Mesenchymal stem cell (in vitro differentiated cells and primary cell): ENCODE data around the gene GLRB.

Experiments
- DNase-seq: peaks from one replicate; pipeline ENCODE4 v3.0.0-alpha.2; 2013
- H2AFZ ChIP-seq: one replicate; pipeline ENCODE4 v1.6.1; 2013; ENCODE audit warnings: low read depth, mild to moderate bottlenecking, control low read depth, inconsistent platforms, low read length, moderate library complexity
- H2AK5ac ChIP-seq: 2 replicates; pipeline ENCODE4 v1.6.1; 2013; ENCODE audit warnings: low read length, moderate library complexity, mild to moderate bottlenecking, inconsistent platforms; ENCODE audit not compliant: severe bottlenecking
- H2BK120ac ChIP-seq: one replicate; pipeline ENCODE4 v1.6.1; 2013; ENCODE audit warnings: low read depth, mild to moderate bottlenecking, inconsistent platforms, low read length, moderate library complexity
- H2BK12ac ChIP-seq, 2 experiments: one replicate each; pipeline ENCODE4 v1.6.1; 2013; ENCODE audit warnings: inconsistent platforms in 2 of 2, low read length in 2 of 2, mild to moderate bottlenecking in 2 of 2, moderate library complexity in 2 of 2, control low read depth in 1 of 2
- H2BK15ac ChIP-seq: one replicate; pipeline ENCODE4 v1.6.1; 2013; ENCODE audit warnings: mild to moderate bottlenecking, low read depth, inconsistent platforms; ENCODE audit not compliant: poor library complexity, severe bottlenecking
- H2BK5ac ChIP-seq: 2 replicates; pipeline ENCODE4 v1.6.1; 2013; ENCODE audit warnings: low read depth, mild to moderate bottlenecking, low read length, control low read depth, inconsistent platforms; ENCODE audit not compliant: poor library complexity, severe bottlenecking
- H3K14ac ChIP-seq, 2 experiments: one replicate each; pipeline ENCODE4 v1.6.1; 2013; ENCODE audit warnings: inconsistent platforms in 2 of 2, low read length in 2 of 2, control low read depth in 1 of 2, mild to moderate bottlenecking in 1 of 2, moderate library complexity in 1 of 2
- H3K18ac ChIP-seq, 2 experiments: one replicate each; pipeline ENCODE4 v1.6.1; 2013; ENCODE audit warnings: inconsistent platforms in 2 of 2, low read length in 2 of 2, control low read depth in 1 of 2, low read depth in 1 of 2, mild to moderate bottlenecking in 1 of 2
- H3K23ac ChIP-seq, 2 experiments: one replicate each; pipeline ENCODE4 v1.6.1; 2013; ENCODE audit warnings: inconsistent platforms in 2 of 2, low read length in 2 of 2, mild to moderate bottlenecking in 2 of 2, moderate library complexity in 2 of 2, control low read depth in 1 of 2
- H3K27ac ChIP-seq: 2 replicates; pipeline ENCODE4 v1.5.1; 2013; ENCODE audit warnings: mild to moderate bottlenecking, moderate library complexity, low read length, control low read depth, inconsistent platforms; ENCODE audit not compliant: poor library complexity, severe bottlenecking
- H3K27me3 ChIP-seq, 2 experiments: 2 replicates each; pipeline versions ENCODE4 v1.6.1 to v1.7.0; 2013; ENCODE audit warnings: low read length in 2 of 2, mild to moderate bottlenecking in 2 of 2, moderate library complexity in 2 of 2, control low read depth in 1 of 2, inconsistent platforms in 1 of 2; ENCODE audit not compliant: control insufficient read depth in 1 of 2, insufficient read depth in 1 of 2
- H3K36me3 ChIP-seq, 2 experiments: 2 replicates each; pipeline versions ENCODE4 v1.6.1 to v1.7.0; 2013; ENCODE audit warnings: low read length in 2 of 2, control low read depth in 1 of 2, inconsistent platforms in 1 of 2, low read depth in 1 of 2, mild to moderate bottlenecking in 1 of 2; ENCODE audit not compliant: insufficient read depth in 2 of 2, control insufficient read depth in 1 of 2
- H3K4ac ChIP-seq, 2 experiments: one replicate each; pipeline ENCODE4 v1.6.1; 2013; ENCODE audit warnings: inconsistent platforms in 2 of 2, low read length in 2 of 2, mild to moderate bottlenecking in 2 of 2, moderate library complexity in 2 of 2, control low read depth in 1 of 2, low read depth in 1 of 2
- H3K4me1 ChIP-seq: 2 replicates; pipeline ENCODE4 v1.6.1; 2013; ENCODE audit warnings: low read depth, low read length, control low read depth; ENCODE audit not compliant: control insufficient read depth, insufficient read depth
- H3K4me2 ChIP-seq: 2 replicates; pipeline ENCODE4 v1.6.1; 2013; ENCODE audit warnings: low read length, mild to moderate bottlenecking, inconsistent platforms; ENCODE audit not compliant: poor library complexity, severe bottlenecking
- H3K4me3 ChIP-seq, 2 experiments: 2 replicates each; pipeline versions ENCODE4 v1.5.1 to v1.7.0; 2013; ENCODE audit warnings: low read length in 2 of 2, mild to moderate bottlenecking in 2 of 2, control low read depth in 1 of 2, low read depth in 1 of 2; ENCODE audit not compliant: insufficient read depth in 1 of 2
- H3K79me1 ChIP-seq: replicated peaks from 2 replicates; pipeline ENCODE4 v1.6.1; 2013; ENCODE audit warnings: mild to moderate bottlenecking, control low read depth, low read length, inconsistent platforms; ENCODE audit not compliant: poor library complexity, severe bottlenecking
- H3K9ac ChIP-seq: 2 replicates; pipeline ENCODE4 v1.7.0; 2013; ENCODE audit warnings: mild to moderate bottlenecking, low read length, moderate library complexity
- H3K9me3 ChIP-seq: 2 replicates; pipeline ENCODE4 v1.7.0; 2013; ENCODE audit warnings: mild to moderate bottlenecking, low read length; ENCODE audit not compliant: control insufficient read depth
- H4K8ac ChIP-seq: one replicate; pipeline ENCODE4 v1.6.1; 2013; ENCODE audit warnings: inconsistent platforms, mild to moderate bottlenecking, low read length, moderate library complexity
- H4K91ac ChIP-seq: one replicate; pipeline ENCODE4 v1.6.1; 2013; ENCODE audit warnings: mild to moderate bottlenecking, low read length, inconsistent platforms
- WGBS: methylation state at CpG from one replicate; pipeline ENCODE4 v1.1.7; 2013; ENCODE audit warnings: mixed read lengths; 5-methylcytosine and 5-hydroxymethylcytosine counted together

Gene GLRB

GRCh38 chr4:157141976-157142375, 66.0 kb downstream of the GLRB start:
- no peak overlapping the region for H4K91ac ChIP-seq
- no peak overlapping the region for H3K23ac ChIP-seq
- no peak overlapping the region for H3K27ac ChIP-seq
- H3K4me1 ChIP-seq = no peaks in the 10 kb centered on the region
- peaks cover 0 to 3% of the 10 kb centered on the region in 2 experiments for H3K36me3 ChIP-seq
- H2AFZ ChIP-seq = no peak overlapping the region
- H2AK5ac ChIP-seq = no peak overlapping the region
- no peak overlapping the region for H3K4ac ChIP-seq
- H3K4me2 ChIP-seq = no peak overlapping the region
- H2BK12ac ChIP-seq = no peak overlapping the region
- no peak overlapping the region for H2BK120ac ChIP-seq
- no peak overlapping the region for H2BK15ac ChIP-seq
- no peak overlapping the region for H3K9ac ChIP-seq
- no peak overlapping the region for H4K8ac ChIP-seq
- no peak overlapping the region for H3K14ac ChIP-seq
- H3K79me1 ChIP-seq = no peaks in the 10 kb centered on the region
- H3K9me3 ChIP-seq = no peaks in the 10 kb centered on the region
- no peak overlapping the region for H3K4me3 ChIP-seq
- H2BK5ac ChIP-seq = no peak overlapping the region
- no peak overlapping the region for H3K18ac ChIP-seq
- no peak for DNase-seq
- no peaks in the 10 kb centered on the region for H3K27me3 ChIP-seq

DNA sequence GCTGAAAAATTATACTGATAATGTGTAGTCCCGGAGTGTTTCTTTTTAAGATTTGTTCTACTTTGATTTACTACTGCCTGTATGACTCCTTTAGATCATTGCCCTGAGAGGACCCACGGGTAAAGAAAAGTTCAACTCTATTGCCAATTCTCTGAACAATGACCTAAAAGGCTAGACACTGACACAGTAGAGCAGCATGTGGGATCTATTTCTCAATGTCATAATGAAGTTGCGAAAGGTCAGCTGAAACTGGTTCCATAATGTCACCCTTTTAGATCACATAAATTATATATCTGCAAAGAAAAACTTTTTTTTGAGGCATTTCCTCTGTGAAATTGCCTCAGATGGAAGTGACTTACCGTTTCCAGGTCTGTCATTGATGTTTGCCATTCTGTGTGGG, 67.4 kb downstream of the GLRB start:
- no peak overlapping the region for H2AK5ac ChIP-seq
- H3K4me2 ChIP-seq = no peak overlapping the region

GRCh38 chr4:157151711-157152110, 75.8 kb downstream of the GLRB start:
- Histone ChIP-seq H3K36me3 (no peaks in the 10 kb centered on the region), H3K4me2 (no peak overlapping the region), H3K4me1 (no peaks in the 10 kb centered on the region), H3K9ac (no peak overlapping the region), H4K8ac (no peak overlapping the region), H3K27ac (no peak overlapping the region), H3K9me3 (no peaks in the 10 kb centered on the region), H3K4me3 (no peak overlapping the region), H3K79me1 (no peaks in the 10 kb centered on the region), H3K18ac (no peak overlapping the region), H2BK5ac (no peak overlapping the region), H2AFZ (no peak overlapping the region), H3K23ac (no peak overlapping the region), H3K4ac (no peak overlapping the region), H3K14ac (no peak overlapping the region), H2BK12ac (no peak overlapping the region), H2BK120ac (no peak overlapping the region), H2BK15ac (no peak overlapping the region), H3K27me3 (no peaks in the 10 kb centered on the region), H4K91ac (no peak overlapping the region), H2AK5ac (no peak overlapping the region)
- no peak for DNase-seq
- 80% methylated on average over 1 of the region's 1 CpG for WGBS

More for the DNA sequence above, 67.4 kb downstream of the GLRB start:
- H3K9me3 ChIP-seq = no peaks in the 10 kb centered on the region
- H3K79me1 ChIP-seq = no peaks in the 10 kb centered on the region
- H3K36me3 ChIP-seq = peaks cover 0 to 3% of the 10 kb centered on the region in 2 experiments
- no peak overlapping the region for H3K4ac ChIP-seq
- DNase-seq = no peak
- no peak overlapping the region for H3K9ac ChIP-seq
- 89% methylated on average over 2 of the region's 4 CpGs for WGBS
- no peak overlapping the region for H3K18ac ChIP-seq
- H3K4me1 ChIP-seq = no peaks in the 10 kb centered on the region
- H2BK120ac ChIP-seq = no peak overlapping the region
- no peak overlapping the region for H3K27ac ChIP-seq
- H2BK15ac ChIP-seq = no peak overlapping the region
- H4K8ac ChIP-seq = no peak overlapping the region
- no peak overlapping the region for H2BK5ac ChIP-seq
- no peak overlapping the region for H2BK12ac ChIP-seq
- H3K4me3 ChIP-seq = no peak overlapping the region
- H3K27me3 ChIP-seq = no peaks in the 10 kb centered on the region
- no peak overlapping the region for H3K14ac ChIP-seq
- H2AFZ ChIP-seq = no peak overlapping the region
- no peak overlapping the region for H3K23ac ChIP-seq
- no peak overlapping the region for H4K91ac ChIP-seq

GRCh38 chr4:157165935-157166610, 90.1 kb downstream of the GLRB start:
- no peak overlapping the region for H3K18ac ChIP-seq
- H3K36me3 ChIP-seq = no peaks in the 10 kb centered on the region
- H3K4me2 ChIP-seq = no peak overlapping the region
- H2BK15ac ChIP-seq = no peak overlapping the region
- H2BK12ac ChIP-seq = no peak overlapping the region
- H3K9ac ChIP-seq = no peak overlapping the region
- H3K79me1 ChIP-seq = no peaks in the 10 kb centered on the region
- no peak overlapping the region for H2AK5ac ChIP-seq
- no peaks in the 10 kb centered on the region for H3K9me3 ChIP-seq
- no peak overlapping the region for H2AFZ ChIP-seq
- no peak overlapping the region for H3K23ac ChIP-seq
- H3K4ac ChIP-seq = no peak overlapping the region
- no peaks in the 10 kb centered on the region for H3K4me1 ChIP-seq
- no peak overlapping the region for H2BK5ac ChIP-seq
- H3K14ac ChIP-seq = no peak overlapping the region
- no peaks in the 10 kb centered on the region for H3K27me3 ChIP-seq
- 92% methylated on average over 1 of the region's 3 CpGs for WGBS
- no peak overlapping the region for H4K8ac ChIP-seq
- DNase-seq = no peak
- no peak overlapping the region for H3K4me3 ChIP-seq
- no peak overlapping the region for H2BK120ac ChIP-seq
- no peak overlapping the region for H3K27ac ChIP-seq
- H4K91ac ChIP-seq = no peak overlapping the region
